Heart left ventricle (tissue), 16 donors: ENCODE results near the gene CRMP1. TPM values are rescaled to one million over a fixed set of nuclear protein-coding genes. Genes with fewer than 3 reads are reported as not detected.
A peak's percentile ranks its signal among the peaks of the same experiment; 100 is the strongest.

Experiments used
- ATAC-seq, 4 donors: fragments of 200-7000 bp; cut with Tn5 transposase; one replicate each; pipeline ENCODE4 v1.9.1; 2020 to 2022; ENCODE audit warnings: moderate library complexity in 4 of 4, mild to moderate bottlenecking in 3 of 4, moderate number of reproducible peaks in 1 of 4
- DNase-seq, 5 donors: peaks; one replicate each; pipeline ENCODE4 v3.0.0-alpha.2; 2020
- H3K27ac ChIP-seq, 12 donors: fragments of 200-600 bp; sonication (generic) in 4 of 12; one replicate each; pipeline versions ENCODE4 v1.5.0 to v1.8.0; 2016 to 2022; ENCODE audit warnings: mild to moderate bottlenecking in 2 of 12
- H3K27me3 ChIP-seq, 9 donors: fragments of 200-600 bp; sonication (generic) in 2 of 9; one replicate each; pipeline versions ENCODE4 v1.5.1 to v1.8.0; 2016 to 2022; ENCODE audit warnings: mild to moderate bottlenecking in 3 of 9
- H3K36me3 ChIP-seq, 9 donors: fragments of 200-600 bp; sonication (generic) in 2 of 9; one replicate each; pipeline versions ENCODE4 v1.5.0 to v1.8.0; 2018 to 2022; ENCODE audit warnings: mild to moderate bottlenecking in 2 of 9
- H3K4me1 ChIP-seq, 12 donors: fragments of 200-600 bp; sonication (generic) in 4 of 12; one replicate each; pipeline versions ENCODE4 v1.5.0 to v1.8.0; 2016 to 2022; ENCODE audit warnings: mild to moderate bottlenecking in 3 of 12
- H3K4me3 ChIP-seq, 12 donors: fragments of 200-600 bp; sonication (generic) in 4 of 12; one replicate each; pipeline versions ENCODE4 v1.5.0 to v1.8.0; 2017 to 2022; ENCODE audit warnings: mild to moderate bottlenecking in 9 of 12, moderate library complexity in 4 of 12
- H3K9me3 ChIP-seq, 12 donors: fragments of 200-600 bp; sonication (generic) in 4 of 12; one replicate each; pipeline versions ENCODE4 v1.5.0 to v1.8.0; 2016 to 2022; ENCODE audit warnings: mild to moderate bottlenecking in 1 of 12
- POLR2A ChIP-seq, 2 donors: fragments of 450-650 bp; IDR thresholded peaks; one replicate each; pipeline ENCODE4 v1.6.1; 2017; ENCODE audit warnings: antibody characterized with exemption in 2 of 2, mild to moderate bottlenecking in 2 of 2, moderate library complexity in 2 of 2
- WGBS, 4 donors: extraction: QIAGEN DNeasy Blood & Tissue Kit in 2 of 4; methylation state at CpG; one replicate each; pipeline versions ENCODE4 v1.1.5 to v1.1.7; 2013 to 2018; 5-methylcytosine and 5-hydroxymethylcytosine counted together
- intact Hi-C, 10 donors: fragments of 100-400 bp; cut with DNase I; formaldehyde crosslinking; loops; one replicate each; pipeline versions ENCODE4 v1.11.1 to v1.14.2; 2022
- polyA plus RNA-seq, 2 donors: library from polyadenylated mRNA; stranded (reverse); fragments of 200-250 nt; gene quantifications; one replicate each; pipeline ENCODE4 v1.2.3, GENCODE V29; 2013
- total RNA-seq, 9 donors: library from RNA; depleted of rRNA in 2 of 9; stranded (reverse); fragments of >200 nt in 2 of 9; fragmentation: NEBNext Ultra II Directional in 3 of 9; extraction: Animal tissue kit (Norgen Biotek cat#: 25700) in 3 of 9; gene quantifications; one replicate each; pipeline versions ENCODE4 v1.1.0 to v1.2.4, GENCODE V29; 2016 to 2023
- TF ChIP-seq, protein P1 (sequence below), 12 donors: fragments of 200-600 bp; sonication (generic) in 4 of 12; IDR thresholded peaks; one replicate each; pipeline versions ENCODE4 v1.5.0 to v1.8.0; 2018 to 2022; ENCODE audit warnings: antibody characterized with exemption in 12 of 12, mild to moderate bottlenecking in 5 of 12
- donor health status: ischemic (EF 13 %, LVEDD 7.1; RV severe dilation, severe dysfunction).
- donor health status: healthy with polysubstance abuse.
- donor health status: DM: no; HTN: yes; CAD: no.
- donor health status: DM: no; HTN: no; CAD: no.
- donor health status: ischemic (EF 25% LVEDD 6.9; RV normal size, moderate dysfunction).
- donor health status: ischemic (EF 25% LVEDD 5.7; RV mildly dilated, moderate dysfunction).
- donor health status: healthy.
- donor health status: DM: yes; HTN: yes; CAD: no.
- donor health status: ischemic (EF 35%, LVEDD 5.7; RV mildly dilated, moderate dysfunction).
- donor health status: nonischemic (EF 11% LVEDD 7.7; RV severe dilation, severe dysfunction).
- donor health status: DM: yes; HTN: yes; CAD: no.
- donor health status: PGD.
- donor health status: ischemic (EF 29% LVEDD 5.4; RV normal size, mild dysfunction).
- donor health status: nonischemic (EF 23%, LVEDD 6.1; RV moderate dilation, normal function).

CRMP1 gene
- total and polyA plus RNA-seq, 11 donors: 0.34 to 2.4 (median 0.93) TPM

DNA sequence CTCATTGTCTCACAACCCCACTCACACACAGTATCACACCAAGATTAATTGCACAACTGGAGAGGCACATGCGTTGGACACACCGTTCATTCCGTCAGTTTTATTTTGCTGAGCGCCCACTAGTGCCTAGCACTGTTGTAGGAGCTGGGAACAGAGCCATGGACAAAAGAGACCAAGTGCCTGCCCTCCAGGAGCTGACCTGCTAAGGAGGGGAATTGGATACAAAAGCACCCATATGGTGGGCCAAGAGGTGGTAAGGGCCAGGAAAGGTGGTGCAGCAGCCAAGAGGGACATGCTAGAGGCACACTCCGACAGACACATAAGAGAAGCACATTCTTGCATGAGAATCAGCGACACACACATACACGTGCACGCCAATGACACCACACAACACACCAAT, 705 bp upstream of the CRMP1 start:
- Histone ChIP-seq H3K4me1 (peaks cover 0 to 28% (median 4%) of the 10 kb centered on the region in 12 donors), H3K9me3 (peaks cover 0 to 10% (median 0%) of the 10 kb centered on the region in 12 donors), H3K27ac (no peak overlapping the region), H3K27me3 (peaks cover 50 to 93% (median 80%) of the 10 kb centered on the region in 9 donors), H3K4me3 (peak overlapping the region in 1 of 12 donors; percentile 22), H3K36me3 (no peaks in the 10 kb centered on the region)
- WGBS, 4 donors: 70 to 73% (median 71%) methylated on average over 8 of the region's 8 CpGs
- intact Hi-C loops: no loop called here
- ATAC-seq (no peak), DNase-seq (no peak)
- no peak for TF ChIP-seq POLR2A (IDR thresholded peaks at IDR 0.05)
- TF ChIP-seq, protein P1, sequence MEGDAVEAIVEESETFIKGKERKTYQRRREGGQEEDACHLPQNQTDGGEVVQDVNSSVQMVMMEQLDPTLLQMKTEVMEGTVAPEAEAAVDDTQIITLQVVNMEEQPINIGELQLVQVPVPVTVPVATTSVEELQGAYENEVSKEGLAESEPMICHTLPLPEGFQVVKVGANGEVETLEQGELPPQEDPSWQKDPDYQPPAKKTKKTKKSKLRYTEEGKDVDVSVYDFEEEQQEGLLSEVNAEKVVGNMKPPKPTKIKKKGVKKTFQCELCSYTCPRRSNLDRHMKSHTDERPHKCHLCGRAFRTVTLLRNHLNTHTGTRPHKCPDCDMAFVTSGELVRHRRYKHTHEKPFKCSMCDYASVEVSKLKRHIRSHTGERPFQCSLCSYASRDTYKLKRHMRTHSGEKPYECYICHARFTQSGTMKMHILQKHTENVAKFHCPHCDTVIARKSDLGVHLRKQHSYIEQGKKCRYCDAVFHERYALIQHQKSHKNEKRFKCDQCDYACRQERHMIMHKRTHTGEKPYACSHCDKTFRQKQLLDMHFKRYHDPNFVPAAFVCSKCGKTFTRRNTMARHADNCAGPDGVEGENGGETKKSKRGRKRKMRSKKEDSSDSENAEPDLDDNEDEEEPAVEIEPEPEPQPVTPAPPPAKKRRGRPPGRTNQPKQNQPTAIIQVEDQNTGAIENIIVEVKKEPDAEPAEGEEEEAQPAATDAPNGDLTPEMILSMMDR (IDR thresholded peaks at IDR 0.05): no peak

DNA sequence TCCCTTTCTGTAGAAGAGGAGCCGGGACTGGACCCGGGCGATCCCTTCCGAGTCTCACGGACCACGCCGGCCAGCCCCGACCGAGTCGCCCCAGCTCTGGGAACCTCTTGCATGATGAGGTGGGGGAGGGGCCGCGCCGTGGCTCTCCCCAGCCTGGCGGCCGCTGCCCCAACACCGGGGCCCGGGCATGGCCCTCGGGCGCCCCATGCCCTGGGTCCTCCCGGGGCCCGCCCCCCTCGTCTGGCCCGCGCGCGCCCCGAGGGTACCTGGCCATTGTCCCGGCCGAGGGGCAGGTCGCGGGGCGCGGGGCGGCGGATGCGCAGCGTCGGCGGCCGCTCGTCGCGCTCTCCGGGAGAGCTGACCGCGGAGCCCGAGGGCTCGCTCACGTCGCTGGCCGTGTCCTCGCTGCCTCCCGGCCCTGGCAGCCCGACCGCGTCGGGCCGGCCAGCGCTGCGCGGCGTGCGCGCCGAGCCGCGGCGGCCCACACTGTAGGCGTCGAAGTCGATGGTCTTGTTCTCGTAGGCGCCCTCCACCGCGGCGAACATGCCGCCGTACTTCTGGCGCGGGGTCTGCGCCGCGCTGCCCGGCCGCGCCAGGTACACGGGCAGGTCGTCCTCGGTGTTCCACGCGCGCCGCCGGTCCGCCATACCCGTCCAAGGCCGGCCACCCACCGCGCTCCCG, 423 bp downstream of the CRMP1 start:
- peak overlapping the region in 4 of 12 donors; percentile 9 to 38 (median 24) for H3K4me3 ChIP-seq
- TF ChIP-seq POLR2A (IDR thresholded peaks at IDR 0.05): no peak
- TF ChIP-seq, protein P1 (IDR thresholded peaks at IDR 0.05): no peak
- peaks cover 0 to 8% (median 0%) of the 10 kb centered on the region in 12 donors for H3K9me3 ChIP-seq
- no peak for DNase-seq
- H3K4me1 ChIP-seq: peaks cover 0 to 40% (median 11%) of the 10 kb centered on the region in 12 donors
- H3K27me3 ChIP-seq: peaks cover 58 to 93% (median 80%) of the 10 kb centered on the region in 9 donors
- H3K36me3 ChIP-seq: no peaks in the 10 kb centered on the region
- intact Hi-C loops: no loop called here
- no peak overlapping the region for H3K27ac ChIP-seq
- no peak for ATAC-seq
- WGBS, 4 donors: 1 to 3% (median 2%) methylated on average over 47 to 100 of the region's 100 CpGs

DNA sequence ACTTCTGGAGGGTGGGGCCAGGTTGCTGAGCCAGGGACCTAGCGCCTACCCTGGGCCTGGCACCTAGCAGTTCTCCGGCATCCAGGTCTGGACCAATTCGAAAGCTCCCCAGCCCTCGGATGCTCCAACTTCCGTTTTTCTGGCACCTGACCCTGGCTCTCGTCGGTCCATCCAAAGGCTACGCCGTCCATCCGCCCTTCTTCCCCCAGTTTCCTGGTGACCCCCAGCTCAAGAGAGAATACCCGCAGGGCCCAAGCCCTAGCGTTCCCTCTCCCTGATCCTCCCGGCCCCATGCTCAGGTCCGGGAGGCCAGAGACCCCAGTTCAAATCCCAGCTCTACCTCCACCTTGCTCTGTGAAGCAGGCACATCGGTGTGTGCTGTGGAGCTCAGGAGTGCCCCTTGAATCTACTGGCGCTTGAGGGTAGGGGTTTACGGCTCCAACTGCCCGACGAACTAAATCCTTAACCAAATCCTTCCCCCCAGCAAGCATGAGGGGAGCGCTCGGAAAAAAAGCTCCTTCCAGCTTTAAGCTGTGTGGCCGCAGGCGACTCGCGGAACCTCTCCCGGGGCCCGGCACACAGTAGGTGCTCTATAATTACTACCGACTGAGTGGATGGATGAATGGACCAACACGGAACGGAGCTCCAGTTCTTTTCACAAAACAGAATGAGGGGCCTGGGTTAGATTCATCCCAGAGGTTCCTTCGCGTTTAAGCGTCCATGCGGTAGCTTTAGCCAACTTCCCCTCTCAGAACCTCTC, 1.1 kb downstream of the CRMP1 start:
- H3K36me3 ChIP-seq: no peaks in the 10 kb centered on the region
- no peak for ATAC-seq
- intact Hi-C loops: no loop called here
- H3K9me3 ChIP-seq: peaks cover 0 to under 1% (median 0%) of the 10 kb centered on the region in 12 donors
- 8 to 13% (median 12%) methylated on average over 33 to 34 of the region's 34 CpGs for WGBS, 4 donors
- H3K27ac ChIP-seq: no peak overlapping the region
- H3K4me1 ChIP-seq: peaks cover 0 to 44% (median 14%) of the 10 kb centered on the region in 12 donors
- no peak overlapping the region for H3K4me3 ChIP-seq
- peaks cover 59 to 94% (median 85%) of the 10 kb centered on the region in 9 donors for H3K27me3 ChIP-seq
- DNase-seq: no peak
- no peak for TF ChIP-seq POLR2A (IDR thresholded peaks at IDR 0.05)
- TF ChIP-seq, protein P1 (IDR thresholded peaks at IDR 0.05): no peak
